GM18499 (cell line): ENCODE results near the gene PRPF38B.
A peak's percentile ranks its signal among the peaks of the same experiment; 100 is the strongest.

Experiments
- ATAC-seq: cut with Tn5 transposase; IDR thresholded peaks from one replicate; pipeline ENCODE4 v1.9.1; 2021; ENCODE audit warnings: moderate number of reproducible peaks; ENCODE audit not compliant: insufficient read depth, unreplicated experiment

Gene PRPF38B

GRCh38 chr1:108716437-108717230 is 24.5 kb downstream of the PRPF38B start:
- no peak for ATAC-seq

GRCh38 chr1:108717774-108718316 is 25.7 kb downstream of the PRPF38B start:
- no peak for ATAC-seq

GRCh38 chr1:108718927-108719655 is 27.0 kb downstream of the PRPF38B start:
- no peak for ATAC-seq

GRCh38 chr1:108719656-108720435 is 27.7 kb downstream of the PRPF38B start:
- no peak for ATAC-seq

GRCh38 chr1:108722292-108722691 is 30.2 kb downstream of the PRPF38B start:
- ATAC-seq = no peak

GRCh38 chr1:108725906-108726305 is 33.8 kb downstream of the PRPF38B start:
- ATAC-seq = no peak

GRCh38 chr1:108728327-108728923 is 36.3 kb downstream of the PRPF38B start:
- ATAC-seq = no peak

- no peak for ATAC-seq
These were observed 37.4 kb downstream of the PRPF38B start for GRCh38 chr1:108729481-108729880.

- no peak for ATAC-seq
These were observed 40.3 kb downstream of the PRPF38B start for GRCh38 chr1:108732398-108732797.

- no peak for ATAC-seq
These were observed 42.2 kb downstream of the PRPF38B start for GRCh38 chr1:108734171-108734865.

GRCh38 chr1:108742253-108742652 is 50.1 kb downstream of the PRPF38B start:
- ATAC-seq = no peak

GRCh38 chr1:108745980-108746381 is 53.9 kb downstream of the PRPF38B start:
- no peak for ATAC-seq

GRCh38 chr1:108746382-108747170 is 54.5 kb downstream of the PRPF38B start, which contains the start of gene STXBP3:
STXBP3 (plus strand) TSS chr1:108746674; CDS start chr1:108746738, 64 bp downstream.
- peak; percentile 84 for ATAC-seq

- ATAC-seq = no peak
These were observed 55.2 kb downstream of the PRPF38B start for GRCh38 chr1:108747171-108747850.

GRCh38 chr1:108747898-108748297 is 55.8 kb downstream of the PRPF38B start:
- ATAC-seq = no peak

GRCh38 chr1:108749081-108749480 is 57.0 kb downstream of the PRPF38B start:
- no peak for ATAC-seq

GRCh38 chr1:108750476-108751181 is 58.5 kb downstream of the PRPF38B start:
- ATAC-seq = no peak
